Measurements from ENCODE around the gene GLTP. TPM values are rescaled to one million over a fixed set of nuclear protein-coding genes. Genes with fewer than 3 reads are reported as not detected.

GLTP gene
- total RNA-seq, 1 donor from 2014 or later = 27.1 TPM

GRCh38 chr12:109842021-109842420 is 38.3 kb downstream of the GLTP start:
- no peaks in the 10 kb centered on the region for H3K79me2 ChIP-seq (ENCODE audit: insufficient read depth, low read length)
- H3K27me3 Mint-ChIP-seq (ENCODE audit: low read depth, unreplicated experiment) = peaks cover 7% of the 10 kb centered on the region
- FAIRE-seq (no peak), DNase-seq (ENCODE audit: low read depth) (no peak)
- no peak overlapping the region for H3K9ac ChIP-seq (ENCODE audit: low read length)
- H3K36me3 Mint-ChIP-seq (ENCODE audit: low read depth, unreplicated experiment) = no peaks in the 10 kb centered on the region
- H3K9me3 ChIP-seq (ENCODE audit: insufficient read depth, low read depth, low read length) = no peaks in the 10 kb centered on the region
- H3K4me3 ChIP-seq (ENCODE audit: insufficient read depth, low read depth, low read length) = no peak overlapping the region
- H3K27ac ChIP-seq (ENCODE audit: low read depth, low read length) = no peak overlapping the region
- H4K20me1 ChIP-seq (ENCODE audit: insufficient read depth, low read length) = no peaks in the 10 kb centered on the region
- no peak overlapping the region for H2AFZ ChIP-seq (ENCODE audit: low read depth, low read length)
- no peak overlapping the region for H3K4me2 ChIP-seq (ENCODE audit: low read length)
- no peak for TF ChIP-seq CTCF (IDR thresholded peaks at IDR 0.05; ENCODE audit: insufficient read depth, low read depth, low read length)
- no peak for TF ChIP-seq EZH2 (IDR thresholded peaks at IDR 0.05; ENCODE audit: insufficient read depth, low read length)
- H3K4me3 Mint-ChIP-seq (ENCODE audit: unreplicated experiment) = no peak overlapping the region
- H3K9me3 Mint-ChIP-seq (ENCODE audit: unreplicated experiment) = no peaks in the 10 kb centered on the region
- no peak overlapping the region for H3K27ac Mint-ChIP-seq (ENCODE audit: unreplicated experiment)
- H3K4me1 ChIP-seq (ENCODE audit: insufficient read depth, low read length) = no peaks in the 10 kb centered on the region
- no peaks in the 10 kb centered on the region for H3K27me3 ChIP-seq (ENCODE audit: insufficient read depth, low read length)
- H3K4me1 Mint-ChIP-seq (ENCODE audit: low read depth, unreplicated experiment) = no peaks in the 10 kb centered on the region
- H3K36me3 ChIP-seq (ENCODE audit: insufficient read depth, low read length) = no peaks in the 10 kb centered on the region

- no peak overlapping the region for H2AFZ ChIP-seq (ENCODE audit: low read depth, low read length)
- no peaks in the 10 kb centered on the region for H3K4me1 ChIP-seq (ENCODE audit: insufficient read depth, low read length)
- no peak for TF ChIP-seq CTCF (IDR thresholded peaks at IDR 0.05; ENCODE audit: insufficient read depth, low read depth, low read length)
- TF ChIP-seq EZH2 (IDR thresholded peaks at IDR 0.05; ENCODE audit: insufficient read depth, low read length) = no peak
- H3K4me2 ChIP-seq (ENCODE audit: low read length) = no peak overlapping the region
- Mint-ChIP-seq H3K27ac (ENCODE audit: unreplicated experiment) (no peak overlapping the region), H3K4me1 (ENCODE audit: low read depth, unreplicated experiment) (no peaks in the 10 kb centered on the region), H3K36me3 (ENCODE audit: low read depth, unreplicated experiment) (no peaks in the 10 kb centered on the region), H3K4me3 (ENCODE audit: unreplicated experiment) (no peak overlapping the region), H3K9me3 (ENCODE audit: unreplicated experiment) (no peaks in the 10 kb centered on the region), H3K27me3 (ENCODE audit: low read depth, unreplicated experiment) (peaks cover 8% of the 10 kb centered on the region)
- FAIRE-seq (no peak), DNase-seq (ENCODE audit: low read depth) (no peak)
- H3K27me3 ChIP-seq (ENCODE audit: insufficient read depth, low read length) = no peaks in the 10 kb centered on the region
- H3K9ac ChIP-seq (ENCODE audit: low read length) = no peak overlapping the region
- no peak overlapping the region for H3K4me3 ChIP-seq (ENCODE audit: insufficient read depth, low read depth, low read length)
- no peak overlapping the region for H3K27ac ChIP-seq (ENCODE audit: low read depth, low read length)
- no peaks in the 10 kb centered on the region for H3K79me2 ChIP-seq (ENCODE audit: insufficient read depth, low read length)
- H3K9me3 ChIP-seq (ENCODE audit: insufficient read depth, low read depth, low read length) = no peaks in the 10 kb centered on the region
- no peaks in the 10 kb centered on the region for H3K36me3 ChIP-seq (ENCODE audit: insufficient read depth, low read length)
- no peaks in the 10 kb centered on the region for H4K20me1 ChIP-seq (ENCODE audit: insufficient read depth, low read length)
Measured at GRCh38 chr12:109841356-109841755, 39.0 kb downstream of the GLTP start.

GRCh38 chr12:109840305-109841074 is 39.9 kb downstream of the GLTP start:
- H3K9me3 Mint-ChIP-seq (ENCODE audit: unreplicated experiment) = no peaks in the 10 kb centered on the region
- H3K79me2 ChIP-seq (ENCODE audit: insufficient read depth, low read length) = no peaks in the 10 kb centered on the region
- H3K27me3 ChIP-seq (ENCODE audit: insufficient read depth, low read length) = no peaks in the 10 kb centered on the region
- H3K9me3 ChIP-seq (ENCODE audit: insufficient read depth, low read depth, low read length) = no peaks in the 10 kb centered on the region
- no peak overlapping the region for H3K27ac Mint-ChIP-seq (ENCODE audit: unreplicated experiment)
- H3K36me3 Mint-ChIP-seq (ENCODE audit: low read depth, unreplicated experiment) = no peaks in the 10 kb centered on the region
- no peak overlapping the region for H3K4me2 ChIP-seq (ENCODE audit: low read length)
- H2AFZ ChIP-seq (ENCODE audit: low read depth, low read length) = no peak overlapping the region
- peaks cover 9% of the 10 kb centered on the region for H3K27me3 Mint-ChIP-seq (ENCODE audit: low read depth, unreplicated experiment)
- TF ChIP-seq CTCF (IDR thresholded peaks at IDR 0.05; ENCODE audit: insufficient read depth, low read depth, low read length) (no peak), EZH2 (IDR thresholded peaks at IDR 0.05; ENCODE audit: insufficient read depth, low read length) (no peak)
- no peaks in the 10 kb centered on the region for H4K20me1 ChIP-seq (ENCODE audit: insufficient read depth, low read length)
- no peak overlapping the region for H3K4me3 Mint-ChIP-seq (ENCODE audit: unreplicated experiment)
- H3K27ac ChIP-seq (ENCODE audit: low read depth, low read length) = no peak overlapping the region
- no peak overlapping the region for H3K4me3 ChIP-seq (ENCODE audit: insufficient read depth, low read depth, low read length)
- FAIRE-seq (no peak), DNase-seq (ENCODE audit: low read depth) (no peak)
- no peaks in the 10 kb centered on the region for H3K4me1 ChIP-seq (ENCODE audit: insufficient read depth, low read length)
- no peaks in the 10 kb centered on the region for H3K4me1 Mint-ChIP-seq (ENCODE audit: low read depth, unreplicated experiment)
- no peaks in the 10 kb centered on the region for H3K36me3 ChIP-seq (ENCODE audit: insufficient read depth, low read length)
- H3K9ac ChIP-seq (ENCODE audit: low read length) = no peak overlapping the region
